Right atrium auricular region (tissue), 2 donors: Measurements from ENCODE around the gene FOXC2. TPM values are rescaled to one million over a fixed set of nuclear protein-coding genes. Genes with fewer than 3 reads are reported as not detected.

Experiments used
- DNase-seq: peaks from one replicate; pipeline ENCODE4 v3.0.0-alpha.2; 2019; ENCODE audit warnings: low spot score
- H3K27ac ChIP-seq, 2 donors: fragments of 200-600 bp; sonication (generic); 1 replicate in 1 of 2; 2 replicates in 1 of 2; pipeline ENCODE4 v1.5.1; 2016 to 2019
- H3K27me3 ChIP-seq, 2 donors: fragments of 200-600 bp; sonication (generic); one replicate each; pipeline versions ENCODE4 v1.5.1 to v1.6.0; 2017 to 2019
- H3K36me3 ChIP-seq: fragments of 200-600 bp; sonication (generic); one replicate; pipeline ENCODE4 v1.5.1; 2016
- H3K4me1 ChIP-seq, 2 donors: fragments of 200-600 bp; sonication (generic); one replicate each; pipeline versions ENCODE4 v1.5.1 to v1.6.0; 2017 to 2019
- H3K4me3 ChIP-seq, 2 donors: fragments of 200-600 bp; sonication (generic); 1 replicate in 1 of 2; 2 replicates in 1 of 2; pipeline ENCODE4 v1.5.1; 2017 to 2019; ENCODE audit warnings: mild to moderate bottlenecking in 1 of 2, moderate library complexity in 1 of 2
- H3K9me3 ChIP-seq, 2 donors: fragments of 200-600 bp; sonication (generic); one replicate each; pipeline ENCODE4 v1.5.1; 2019
- CTCF ChIP-seq, 2 donors: fragments of 200-600 bp; sonication (generic); IDR thresholded peaks; one replicate each; pipeline ENCODE4 v1.5.1; 2019; ENCODE audit warnings: antibody characterized with exemption in 2 of 2
- total RNA-seq, 2 donors: library from RNA; depleted of rRNA; stranded (reverse); fragments of >200 nt; gene quantifications; one replicate each; pipeline ENCODE4 v1.1.0, GENCODE V29; 2016

FOXC2 gene
- total RNA-seq, 2 donors from 2014 or later: 2.6 to 2.9 TPM

DNA sequence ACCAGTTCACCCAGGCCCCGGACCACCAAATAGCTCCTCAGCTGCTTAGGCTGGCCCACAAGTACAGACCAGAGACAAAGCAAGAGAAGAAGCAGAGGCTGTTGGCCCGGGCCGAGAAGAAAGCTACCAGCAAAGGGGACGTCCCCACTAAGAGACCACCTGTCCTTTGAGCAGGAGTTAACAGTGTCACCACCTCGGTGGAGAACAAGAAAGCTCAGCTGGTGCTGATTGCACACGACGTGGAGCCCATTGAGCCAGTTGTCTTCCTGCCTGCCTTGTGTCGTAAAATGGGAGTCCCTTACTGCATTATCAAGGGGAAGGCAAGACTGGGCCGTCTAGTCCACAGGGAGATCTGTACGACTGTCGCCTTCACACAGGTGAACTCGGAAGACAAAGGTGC is 40.9 kb upstream of the FOXC2 start:
- TF ChIP-seq CTCF (IDR thresholded peaks at IDR 0.05): no peak
- Histone ChIP-seq H3K36me3 (no peaks in the 10 kb centered on the region), H3K4me1 (no peaks in the 10 kb centered on the region), H3K27me3 (peaks cover 0 to under 1% of the 10 kb centered on the region in 2 donors), H3K27ac (no peak overlapping the region), H3K9me3 (no peaks in the 10 kb centered on the region), H3K4me3 (no peak overlapping the region)
- no peak for DNase-seq

- Histone ChIP-seq H3K27ac (no peak overlapping the region), H3K9me3 (no peaks in the 10 kb centered on the region), H3K4me1 (peaks cover 0 to 5% of the 10 kb centered on the region in 2 donors), H3K4me3 (no peak overlapping the region), H3K27me3 (no peaks in the 10 kb centered on the region), H3K36me3 (no peaks in the 10 kb centered on the region)
- no peak for DNase-seq
- TF ChIP-seq CTCF (IDR thresholded peaks at IDR 0.05): no peak
These were observed 39.3 kb upstream of the FOXC2 start for GRCh38 chr16:86527366-86527765.

GRCh38 chr16:86528061-86528929 is 38.3 kb upstream of the FOXC2 start:
- TF ChIP-seq CTCF (IDR thresholded peaks at IDR 0.05): no peak
- Histone ChIP-seq H3K4me3 (no peak overlapping the region), H3K9me3 (no peaks in the 10 kb centered on the region), H3K27me3 (no peaks in the 10 kb centered on the region), H3K4me1 (peaks cover 0 to 5% of the 10 kb centered on the region in 2 donors), H3K27ac (no peak overlapping the region), H3K36me3 (no peaks in the 10 kb centered on the region)
- DNase-seq: no peak

DNA sequence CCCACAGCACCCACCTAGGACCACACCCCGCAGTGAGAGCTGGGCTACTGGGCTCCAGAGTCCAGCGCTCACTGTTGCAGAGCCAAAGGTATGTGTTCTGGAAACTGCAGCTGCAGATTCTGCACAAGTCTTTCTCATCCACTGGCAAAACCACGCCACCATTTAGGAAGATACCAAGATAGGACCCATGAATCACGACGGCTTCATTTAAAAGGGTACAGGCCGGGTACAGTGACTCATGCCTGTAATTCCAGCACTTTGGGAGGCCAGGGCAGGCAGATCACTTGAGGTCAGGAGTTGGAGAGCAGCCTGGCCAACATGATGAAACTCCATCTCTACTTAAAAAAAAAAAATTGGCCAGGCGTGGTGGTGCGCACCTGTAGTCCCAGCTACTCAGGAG is 37.5 kb upstream of the FOXC2 start:
- Histone ChIP-seq H3K4me3 (no peak overlapping the region), H3K9me3 (no peaks in the 10 kb centered on the region), H3K4me1 (peaks cover 0 to 5% of the 10 kb centered on the region in 2 donors), H3K27ac (no peak overlapping the region), H3K36me3 (no peaks in the 10 kb centered on the region), H3K27me3 (no peaks in the 10 kb centered on the region)
- TF ChIP-seq CTCF (IDR thresholded peaks at IDR 0.05): no peak
- no peak for DNase-seq

DNA sequence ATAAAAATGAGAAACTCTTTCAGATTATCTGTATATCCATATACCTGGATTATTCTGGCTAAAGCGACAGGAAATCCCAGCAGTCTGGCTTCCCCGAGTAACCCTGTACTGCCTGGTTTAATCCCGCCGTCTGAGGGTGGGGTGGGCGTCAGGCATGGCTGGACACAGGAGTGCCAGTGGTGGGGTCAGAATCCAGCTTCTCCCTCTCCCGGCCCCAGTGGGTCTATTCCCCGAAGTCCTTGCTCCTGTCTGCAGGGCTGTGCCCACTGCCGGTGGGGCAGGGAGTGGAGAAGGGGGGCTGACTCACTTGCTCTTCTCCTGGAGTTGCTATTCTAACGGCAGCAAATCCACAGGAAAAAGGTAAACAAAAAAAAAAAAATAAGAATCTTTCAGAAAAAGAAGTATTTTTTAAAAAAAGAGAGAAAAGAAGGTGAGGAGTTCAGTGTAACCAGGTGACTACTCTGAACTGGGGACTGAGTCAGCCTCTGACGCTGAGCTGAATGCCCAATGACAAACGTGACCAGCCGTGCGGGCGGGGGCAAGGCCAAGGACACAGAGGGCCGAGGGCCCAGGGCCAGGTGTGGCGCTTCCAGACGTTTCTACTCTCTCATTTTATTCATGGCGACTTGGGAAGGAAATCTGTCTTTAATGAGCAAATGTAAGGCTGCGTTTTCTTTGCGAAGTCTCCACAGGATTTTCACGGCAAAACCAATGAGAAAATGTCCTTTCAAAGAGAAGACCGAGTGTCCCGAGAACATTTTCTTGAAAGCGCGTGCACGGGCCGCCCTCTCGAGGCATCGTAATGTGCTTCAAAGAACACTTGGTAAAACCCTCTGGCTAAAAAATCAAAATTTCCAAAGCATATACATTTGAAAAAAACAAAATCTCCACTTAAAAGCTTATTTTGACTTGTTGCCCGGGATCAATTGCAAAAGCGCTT is 36.1 kb upstream of the FOXC2 start:
- H3K4me3 ChIP-seq: no peak overlapping the region
- H3K36me3 ChIP-seq: no peaks in the 10 kb centered on the region
- DNase-seq: no peak
- H3K4me1 ChIP-seq: peaks cover 0 to 5% of the 10 kb centered on the region in 2 donors
- H3K27ac ChIP-seq: peak overlapping the region in 1 of 2 donors; percentile 16
- no peak for TF ChIP-seq CTCF (IDR thresholded peaks at IDR 0.05)
- no peaks in the 10 kb centered on the region for H3K9me3 ChIP-seq
- H3K27me3 ChIP-seq: no peaks in the 10 kb centered on the region
